ENCODE measurements around the gene KCNN2.
A peak's percentile ranks its signal among the peaks of the same experiment; 100 is the strongest.

DNA sequence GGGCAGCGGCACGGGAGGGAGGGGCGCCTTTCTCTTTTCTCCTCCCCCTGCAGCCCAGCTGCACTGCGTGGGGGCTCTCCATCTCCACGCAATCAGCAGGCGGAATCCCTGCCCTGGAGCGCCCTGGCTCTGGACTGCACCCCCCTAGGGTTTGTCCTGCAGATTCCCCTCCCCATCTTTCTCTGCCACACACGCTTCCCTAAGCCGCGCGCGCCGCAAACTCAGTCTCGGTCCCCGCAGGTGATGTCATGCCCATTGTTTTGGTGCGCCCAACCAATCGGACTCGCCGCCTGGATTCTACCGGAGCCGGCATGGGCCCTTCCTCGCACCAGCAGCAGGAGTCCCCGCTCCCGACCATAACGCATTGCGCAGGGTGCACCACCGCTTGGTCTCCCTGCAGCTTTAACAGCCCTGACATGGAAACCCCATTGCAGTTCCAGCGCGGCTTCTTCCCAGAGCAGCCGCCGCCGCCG lies at the start of gene KCNN2:
- TF ChIP-seq, protein P1, sequence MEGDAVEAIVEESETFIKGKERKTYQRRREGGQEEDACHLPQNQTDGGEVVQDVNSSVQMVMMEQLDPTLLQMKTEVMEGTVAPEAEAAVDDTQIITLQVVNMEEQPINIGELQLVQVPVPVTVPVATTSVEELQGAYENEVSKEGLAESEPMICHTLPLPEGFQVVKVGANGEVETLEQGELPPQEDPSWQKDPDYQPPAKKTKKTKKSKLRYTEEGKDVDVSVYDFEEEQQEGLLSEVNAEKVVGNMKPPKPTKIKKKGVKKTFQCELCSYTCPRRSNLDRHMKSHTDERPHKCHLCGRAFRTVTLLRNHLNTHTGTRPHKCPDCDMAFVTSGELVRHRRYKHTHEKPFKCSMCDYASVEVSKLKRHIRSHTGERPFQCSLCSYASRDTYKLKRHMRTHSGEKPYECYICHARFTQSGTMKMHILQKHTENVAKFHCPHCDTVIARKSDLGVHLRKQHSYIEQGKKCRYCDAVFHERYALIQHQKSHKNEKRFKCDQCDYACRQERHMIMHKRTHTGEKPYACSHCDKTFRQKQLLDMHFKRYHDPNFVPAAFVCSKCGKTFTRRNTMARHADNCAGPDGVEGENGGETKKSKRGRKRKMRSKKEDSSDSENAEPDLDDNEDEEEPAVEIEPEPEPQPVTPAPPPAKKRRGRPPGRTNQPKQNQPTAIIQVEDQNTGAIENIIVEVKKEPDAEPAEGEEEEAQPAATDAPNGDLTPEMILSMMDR (IDR thresholded peaks at IDR 0.05): no peak
- TF ChIP-seq POLR2A (IDR thresholded peaks at IDR 0.05): peak; percentile 67 to 87 (median 83)
